Hepatocyte (in vitro differentiated cells): ENCODE results near the gene SPRN.

Source experiments
- CTCF ChIP-seq: fragments of 200-600 bp; sonication (generic); IDR thresholded peaks from 2 replicates; pipeline ENCODE4 v1.5.1; 2016; ENCODE audit warnings: antibody characterized with exemption, mild to moderate bottlenecking; ENCODE audit not compliant: poor library complexity
- EZH2 ChIP-seq: fragments of 200-600 bp; sonication (generic); IDR thresholded peaks from 2 replicates; pipeline ENCODE4 v1.6.1; 2016; ENCODE audit warnings: antibody characterized with exemption, mild to moderate bottlenecking, borderline replicate concordance
- EZH2phosphoT487 ChIP-seq: fragments of 200-600 bp; sonication (generic); IDR thresholded peaks from one replicate; pipeline ENCODE4 v1.6.1; 2018; ENCODE audit warnings: antibody characterized with exemption, mild to moderate bottlenecking, low read depth, moderate library complexity; ENCODE audit not compliant: unreplicated experiment, severe bottlenecking

- TF ChIP-seq CTCF (no peak), EZH2phosphoT487 (no peak), EZH2 (no peak)
These were observed 22.9 kb downstream of the SPRN start for GRCh38 chr10:133401500-133401899.
